Measurements from ENCODE around the gene WNT5B.
"Not testable (repeated sequence)": the region's sequence is repeated elsewhere in the genome, so short reads cannot be mapped to it uniquely, and the experiment has no call there.

WNT5B gene

GRCh38 chr12:1595026-1595561 is 33.9 kb upstream of the WNT5B start:
- POLR2A ChIA-PET: no interaction called here
- CTCF ChIA-PET: interaction anchor here (1.0 to 3.8 kb wide), 2 partner anchors 11 to 477 kb away, joined by 4 to 15 read pairs; no protein-coding TSS in a partner anchor
- no peak for TF ChIP-seq CTCF (IDR thresholded peaks at IDR 0.05; ENCODE audit: control extremely low read depth, extremely low read depth, low read depth, missing control alignments)
- no peak for DNase-seq (ENCODE audit: extremely low spot score)

- CTCF ChIA-PET: interaction anchor here (3.8 kb wide), 1 partner anchor 10 kb away, joined by 15 read pairs; no protein-coding TSS in a partner anchor
- no peak for DNase-seq (ENCODE audit: extremely low spot score)
- TF ChIP-seq CTCF (IDR thresholded peaks at IDR 0.05; ENCODE audit: control extremely low read depth, extremely low read depth, low read depth, missing control alignments): no peak
- POLR2A ChIA-PET: no interaction called here
These were observed 33.2 kb upstream of the WNT5B start for GRCh38 chr12:1595690-1596347.

GRCh38 chr12:1598757-1599156 is 30.3 kb upstream of the WNT5B start:
- no peak for TF ChIP-seq CTCF (IDR thresholded peaks at IDR 0.05; ENCODE audit: control extremely low read depth, extremely low read depth, low read depth, missing control alignments)
- CTCF ChIA-PET: interaction anchor here (0.8 to 4.2 kb wide), 3 partner anchors 10 to 480 kb away, joined by 3 to 13 read pairs (median 9); no protein-coding TSS in a partner anchor
- DNase-seq (ENCODE audit: extremely low spot score): no peak
- POLR2A ChIA-PET: no interaction called here

GRCh38 chr12:1602706-1603105 is 26.3 kb upstream of the WNT5B start:
- POLR2A ChIA-PET; DNase-seq (ENCODE audit: extremely low spot score): not testable (repeated sequence)
- CTCF ChIA-PET: interaction anchor here (0.8 to 4.0 kb wide), 12 partner anchors 10 to 787 kb away, joined by 3 to 37 read pairs (median 4); partner anchors contain the start of gene WNT5B

GRCh38 chr12:1603269-1603993 is 25.6 kb upstream of the WNT5B start:
- TF ChIP-seq CTCF (IDR thresholded peaks at IDR 0.05; ENCODE audit: control extremely low read depth, extremely low read depth, low read depth, missing control alignments): no peak
- ChIA-PET POLR2A (no interaction called here), CTCF (interaction anchor here (0.8 to 4.0 kb wide), 12 partner anchors 9 to 510 kb away, joined by 3 to 37 read pairs (median 4); partner anchors contain the start of gene WNT5B)
- DNase-seq (ENCODE audit: extremely low spot score): no peak

GRCh38 chr12:1604464-1604863 is 24.6 kb upstream of the WNT5B start:
- no peak for DNase-seq (ENCODE audit: extremely low spot score)
- ChIA-PET POLR2A (interaction anchor here (1.9 kb wide), 1 partner anchor 12 kb away, joined by 6 read pairs; no protein-coding TSS in a partner anchor), CTCF (interaction anchor here (0.7 to 4.0 kb wide), 7 partner anchors 11 to 487 kb away, joined by 3 to 37 read pairs (median 7); partner anchors contain the start of genes FBXL14 and WNT5B)
- TF ChIP-seq CTCF (IDR thresholded peaks at IDR 0.05; ENCODE audit: control extremely low read depth, extremely low read depth, low read depth, missing control alignments): no peak

Measured in GM10248 (cell line).